NB4 (cell line): ENCODE data around the gene HDGFL3.
A peak's percentile ranks its signal among the peaks of the same experiment; 100 is the strongest.

ENCODE experiments used
- DNase-seq: peaks from one replicate; pipeline ENCODE4 v3.0.0; 2010; ENCODE audit warnings: low read depth
- H3K4me3 ChIP-seq: one replicate; pipeline ENCODE4 v1.5.1; 2011; ENCODE audit warnings: mild to moderate bottlenecking, low read depth, low read length, moderate library complexity
- CTCF ChIP-seq: IDR thresholded peaks from one replicate; pipeline ENCODE4 v1.5.1; 2012; ENCODE audit warnings: low read depth, low read length
- MAX ChIP-seq: IDR thresholded peaks from 2 replicates; pipeline ENCODE4 v1.6.1; 2011; ENCODE audit warnings: low read depth, low read length
- MYC ChIP-seq: IDR thresholded peaks from 2 replicates; pipeline ENCODE4 v1.6.1; 2011; ENCODE audit warnings: low read depth, low read length
- POLR2A ChIP-seq: IDR thresholded peaks from 2 replicates; pipeline ENCODE4 v1.6.1; 2011; ENCODE audit warnings: mild to moderate bottlenecking; ENCODE audit not compliant: insufficient read length; ENCODE audit errors: extremely low read depth

Gene HDGFL3

GRCh38 chr15:83132861-83133523, 74.6 kb downstream of the HDGFL3 start:
- DNase-seq: no peak
- H3K4me3 ChIP-seq: no peak overlapping the region
- no peak for TF ChIP-seq MYC

- TF ChIP-seq CTCF (no peak), MAX (no peak), POLR2A (no peak), MYC (no peak)
- no peak overlapping the region for H3K4me3 ChIP-seq
- no peak for DNase-seq
These were observed 77.8 kb downstream of the HDGFL3 start for GRCh38 chr15:83129791-83130190.

- DNase-seq: peak; percentile 28
- H3K4me3 ChIP-seq: no peak overlapping the region
- TF ChIP-seq POLR2A (no peak), CTCF (no peak), MYC (no peak), MAX (no peak)
These were observed 80.0 kb downstream of the HDGFL3 start for GRCh38 chr15:83127547-83128150.

GRCh38 chr15:83123529-83123928, 84.1 kb downstream of the HDGFL3 start:
- DNase-seq: no peak
- no peak overlapping the region for H3K4me3 ChIP-seq
- no peak for TF ChIP-seq MYC
- no peak for TF ChIP-seq MAX
- TF ChIP-seq CTCF: no peak
- TF ChIP-seq POLR2A: no peak

GRCh38 chr15:83119968-83120581, 87.5 kb downstream of the HDGFL3 start:
- H3K4me3 ChIP-seq: no peak overlapping the region
- no peak for DNase-seq
- no peak for TF ChIP-seq MYC
- no peak for TF ChIP-seq POLR2A
- no peak for TF ChIP-seq MAX
- no peak for TF ChIP-seq CTCF

- DNase-seq: no peak
- no peak overlapping the region for H3K4me3 ChIP-seq
- TF ChIP-seq POLR2A (no peak), MAX (no peak), CTCF (no peak), MYC (no peak)
These were observed 88.7 kb downstream of the HDGFL3 start for GRCh38 chr15:83118968-83119367.
